ENCODE measurements around the gene F13A1.
"Not testable (repeated sequence)": the region's sequence is repeated elsewhere in the genome, so short reads cannot be mapped to it uniquely, and the experiment has no call there.

F13A1 gene

GRCh38 chr6:6317825-6318733 lies 2.4 kb downstream of the F13A1 start:
- DNase-seq = no peak

GRCh38 chr6:6317386-6317785 lies 3.1 kb downstream of the F13A1 start:
- no peak for DNase-seq

- peak; percentile 2 to 48 (median 46) for DNase-seq
These were observed 4.8 kb downstream of the F13A1 start for GRCh38 chr6:6315660-6316059.

GRCh38 chr6:6314596-6314995 lies 5.9 kb downstream of the F13A1 start:
- no peak for DNase-seq

GRCh38 chr6:6312901-6313441 lies 7.5 kb downstream of the F13A1 start:
- no peak for DNase-seq

- DNase-seq = no peak
These were observed 14.9 kb downstream of the F13A1 start for GRCh38 chr6:6305575-6305974.

- DNase-seq = not testable (repeated sequence)
These were observed 20.1 kb downstream of the F13A1 start for GRCh38 chr6:6300383-6300782.

- DNase-seq = no peak
These were observed 27.1 kb downstream of the F13A1 start for GRCh38 chr6:6293317-6293716.

GRCh38 chr6:6287415-6287814 lies 33.0 kb downstream of the F13A1 start:
- no peak for DNase-seq

GRCh38 chr6:6285679-6286078 lies 34.8 kb downstream of the F13A1 start:
- no peak for DNase-seq

GRCh38 chr6:6284221-6284966 lies 36.1 kb downstream of the F13A1 start:
- no peak for DNase-seq

GRCh38 chr6:6283746-6284145 lies 36.7 kb downstream of the F13A1 start:
- no peak for DNase-seq

- DNase-seq = no peak
These were observed 37.7 kb downstream of the F13A1 start for GRCh38 chr6:6282716-6283115.

- DNase-seq = no peak
These were observed 43.0 kb downstream of the F13A1 start for GRCh38 chr6:6277413-6277812.

GRCh38 chr6:6270948-6271535 lies 49.4 kb downstream of the F13A1 start:
- DNase-seq = no peak

GRCh38 chr6:6260196-6260722 lies 60.2 kb downstream of the F13A1 start:
- no peak for DNase-seq

GRCh38 chr6:6256886-6257285 lies 63.6 kb downstream of the F13A1 start:
- no peak for DNase-seq

GRCh38 chr6:6256259-6256658 lies 64.2 kb downstream of the F13A1 start:
- no peak for DNase-seq

- no peak for DNase-seq
These were observed 68.7 kb downstream of the F13A1 start for GRCh38 chr6:6251555-6252280.

- DNase-seq = no peak
These were observed 71.8 kb downstream of the F13A1 start for GRCh38 chr6:6248651-6249050.

GRCh38 chr6:6246544-6246943 lies 73.9 kb downstream of the F13A1 start:
- peak in 2 of 3 experiments; percentile 6 to 21 for DNase-seq

GRCh38 chr6:6244624-6245023 lies 75.8 kb downstream of the F13A1 start:
- no peak for DNase-seq
